Right renal pelvis (tissue), 4 donors: ENCODE measurements around the gene B4GALT4. TPM values are rescaled to one million over a fixed set of nuclear protein-coding genes. Genes with fewer than 3 reads are reported as not detected.
"Not testable (repeated sequence)": the region's sequence is repeated elsewhere in the genome, so short reads cannot be mapped to it uniquely, and the experiment has no call there.

ENCODE experiments used
- DNase-seq, 4 donors: peaks; one replicate each; pipeline ENCODE4 v3.0.0-alpha.2; 2013; ENCODE audit warnings: low read depth in 4 of 4, low spot score in 3 of 4, missing footprints in 1 of 4
- polyA plus RNA-seq, 4 donors: library from polyadenylated mRNA; unstranded; fragments of 120-200 nt; gene quantifications; one replicate each; pipeline ENCODE4 v1.2.1, GENCODE V29; 2013; ENCODE audit not compliant: insufficient read length in 4 of 4

Gene B4GALT4
- 10 to 100 TPM; 32.6 to 34.8 (median 34.0) TPM for polyA plus RNA-seq

- peak; percentile 72 to 85 (median 76) for DNase-seq
Observed at GRCh38 chr3:119240591-119241434, at the start of gene B4GALT4. B4GALT4 (minus strand) TSS chr3:119240878; CDS start chr3:119230099, 10,779 bp downstream.

- DNase-seq = no peak
Observed at GRCh38 chr3:119289404-119289770, 48.7 kb upstream of the B4GALT4 start.

GRCh38 chr3:119288669-119289403 is 48.2 kb upstream of the B4GALT4 start:
- no peak for DNase-seq

- no peak for DNase-seq
Observed at GRCh38 chr3:119279584-119280243, 39.0 kb upstream of the B4GALT4 start.

- no peak for DNase-seq
Observed at GRCh38 chr3:119279101-119279554, 38.5 kb upstream of the B4GALT4 start.

- no peak for DNase-seq
Observed at GRCh38 chr3:119276680-119277079, 36.0 kb upstream of the B4GALT4 start.

- DNase-seq = not testable (repeated sequence)
Observed at GRCh38 chr3:119270212-119270611, 29.5 kb upstream of the B4GALT4 start.

GRCh38 chr3:119261055-119261454 is 20.4 kb upstream of the B4GALT4 start:
- no peak for DNase-seq

GRCh38 chr3:119259821-119260220 is 19.1 kb upstream of the B4GALT4 start:
- no peak for DNase-seq

GRCh38 chr3:119258915-119259314 is 18.2 kb upstream of the B4GALT4 start:
- no peak for DNase-seq

GRCh38 chr3:119257654-119258410 is 17.2 kb upstream of the B4GALT4 start:
- DNase-seq = no peak

- DNase-seq = no peak
Observed at GRCh38 chr3:119257111-119257510, 16.4 kb upstream of the B4GALT4 start.

GRCh38 chr3:119255214-119255613 is 14.5 kb upstream of the B4GALT4 start:
- DNase-seq = no peak

- DNase-seq = no peak
Observed at GRCh38 chr3:119245778-119246177, 5.1 kb upstream of the B4GALT4 start.

- no peak for DNase-seq
Observed at GRCh38 chr3:119243712-119244111, 3.0 kb upstream of the B4GALT4 start.

GRCh38 chr3:119243058-119243529 is 2.4 kb upstream of the B4GALT4 start:
- not testable (repeated sequence) for DNase-seq

- not testable (repeated sequence) for DNase-seq
Observed at GRCh38 chr3:119242387-119243057, 1.8 kb upstream of the B4GALT4 start.

- peak; percentile 30 to 45 (median 42) for DNase-seq
Observed at GRCh38 chr3:119240101-119240590, 532 bp downstream of the B4GALT4 start.

GRCh38 chr3:119239206-119239820 is 1.4 kb downstream of the B4GALT4 start:
- no peak for DNase-seq
